Nephron progenitor cell (in vitro differentiated cells): ENCODE results near the gene NTRK2.

Experiments
- DNase-seq: peaks from one replicate; pipeline ENCODE4 v3.0.0; 2021
- H3K27ac Mint-ChIP-seq: 2 replicates; pipeline ENCODE4 v1.8.0; 2021; ENCODE audit warnings: mild to moderate bottlenecking, moderate library complexity, mixed read lengths
- H3K27me3 Mint-ChIP-seq: 2 replicates; pipeline ENCODE4 v1.8.0; 2021; ENCODE audit warnings: mild to moderate bottlenecking, low read depth, mixed read lengths; ENCODE audit not compliant: poor library complexity
- H3K36me3 Mint-ChIP-seq: 2 replicates; pipeline ENCODE4 v1.8.0; 2021; ENCODE audit warnings: low read depth, mixed read lengths
- H3K4me1 Mint-ChIP-seq: 2 replicates; pipeline ENCODE4 v1.8.0; 2021; ENCODE audit warnings: mixed read lengths
- H3K4me3 Mint-ChIP-seq: 2 replicates; pipeline ENCODE4 v1.8.0; 2021; ENCODE audit warnings: mild to moderate bottlenecking, moderate library complexity, mixed read lengths
- H3K9me3 Mint-ChIP-seq: 2 replicates; pipeline ENCODE4 v1.8.0; 2021; ENCODE audit warnings: mild to moderate bottlenecking, moderate library complexity, mixed read lengths
- CTCF ChIP-seq: fragments of 200-600 bp; sonication (generic); IDR thresholded peaks from 2 replicates; pipeline ENCODE4 v1.5.0; 2021; ENCODE audit warnings: antibody characterized with exemption

Gene NTRK2

DNA sequence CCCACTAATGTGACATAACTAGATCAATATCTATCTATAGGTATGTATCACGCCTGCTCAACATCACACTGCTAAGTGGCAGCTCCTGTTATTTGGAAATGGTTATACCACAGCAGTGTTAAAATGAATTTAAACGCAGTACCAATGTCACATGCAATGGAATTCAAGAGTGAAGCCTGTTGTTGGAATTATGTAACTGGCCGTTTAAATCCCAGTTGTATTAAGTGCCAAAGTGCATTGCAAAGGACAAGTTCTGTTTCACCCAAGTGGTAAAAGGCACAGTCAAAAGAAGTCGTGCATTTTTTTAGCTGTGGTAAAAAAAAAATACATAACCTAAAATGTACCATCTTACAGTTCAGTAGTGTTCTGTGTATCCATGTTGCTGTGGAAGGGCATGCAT, 4.3 kb downstream of the NTRK2 start:
- no peak for TF ChIP-seq CTCF
- no peak for DNase-seq
- Mint-ChIP-seq H3K36me3 (no peaks in the 10 kb centered on the region), H3K27ac (no peak overlapping the region), H3K9me3 (no peaks in the 10 kb centered on the region), H3K27me3 (peaks cover 49% of the 10 kb centered on the region), H3K4me3 (peak overlapping the region; percentile 64), H3K4me1 (peaks cover 83% of the 10 kb centered on the region)

- Mint-ChIP-seq H3K27ac (peak overlapping the region; percentile 7), H3K4me1 (peaks cover 85% of the 10 kb centered on the region), H3K27me3 (peaks cover 19% of the 10 kb centered on the region), H3K4me3 (no peak overlapping the region), H3K36me3 (peaks cover 3% of the 10 kb centered on the region), H3K9me3 (no peaks in the 10 kb centered on the region)
- no peak for TF ChIP-seq CTCF
- DNase-seq: no peak
Observed at GRCh38 chr9:84677080-84677479, 7.6 kb downstream of the NTRK2 start.

- TF ChIP-seq CTCF: no peak
- H3K4me1 Mint-ChIP-seq: peaks cover 63% of the 10 kb centered on the region
- H3K27me3 Mint-ChIP-seq: peaks cover 4% of the 10 kb centered on the region
- no peak for DNase-seq
- peaks cover 10% of the 10 kb centered on the region for H3K36me3 Mint-ChIP-seq
- no peak overlapping the region for H3K27ac Mint-ChIP-seq
- H3K4me3 Mint-ChIP-seq: no peak overlapping the region
- H3K9me3 Mint-ChIP-seq: no peaks in the 10 kb centered on the region
Observed at GRCh38 chr9:84679571-84679970, 10.0 kb downstream of the NTRK2 start.

DNA sequence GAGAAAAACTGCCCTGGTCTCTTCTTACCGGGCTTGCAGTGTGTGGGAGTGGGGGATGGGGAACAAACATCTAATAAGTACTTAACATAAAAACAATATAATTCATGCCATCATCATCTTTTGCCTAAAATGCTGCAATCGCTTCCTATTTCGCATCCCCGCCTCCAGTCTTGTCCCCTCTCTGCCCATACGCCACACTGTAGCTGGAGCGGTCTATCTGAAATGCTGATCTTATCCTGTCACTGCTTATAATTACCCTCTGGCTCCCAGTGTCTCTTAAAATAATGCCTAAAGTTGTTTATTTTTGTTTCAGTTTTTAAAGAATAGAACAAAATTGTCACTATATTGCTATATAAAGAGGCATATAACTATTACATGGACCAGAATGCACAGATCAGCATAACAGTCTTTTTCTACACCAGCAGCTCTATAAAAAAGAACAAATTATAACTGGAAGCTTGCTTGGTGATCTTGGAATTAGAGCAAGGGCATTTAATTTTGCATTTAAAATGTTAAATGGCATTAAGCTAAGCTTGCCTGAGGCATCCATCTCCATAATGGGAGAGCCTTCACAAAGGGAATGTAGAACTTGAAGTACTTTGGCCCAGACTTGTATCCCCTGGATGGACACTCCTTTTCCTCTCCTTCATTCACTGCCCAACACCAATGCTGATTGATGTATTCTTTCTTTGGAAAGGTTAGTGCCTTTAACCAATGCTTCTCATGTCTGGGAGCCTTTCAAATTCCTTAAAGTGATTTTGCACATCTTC, 12.2 kb downstream of the NTRK2 start:
- Mint-ChIP-seq H3K27ac (no peak overlapping the region), H3K36me3 (peaks cover 10% of the 10 kb centered on the region), H3K9me3 (no peaks in the 10 kb centered on the region), H3K27me3 (no peaks in the 10 kb centered on the region), H3K4me3 (no peak overlapping the region), H3K4me1 (peaks cover 49% of the 10 kb centered on the region)
- DNase-seq: no peak
- TF ChIP-seq CTCF: no peak

DNA sequence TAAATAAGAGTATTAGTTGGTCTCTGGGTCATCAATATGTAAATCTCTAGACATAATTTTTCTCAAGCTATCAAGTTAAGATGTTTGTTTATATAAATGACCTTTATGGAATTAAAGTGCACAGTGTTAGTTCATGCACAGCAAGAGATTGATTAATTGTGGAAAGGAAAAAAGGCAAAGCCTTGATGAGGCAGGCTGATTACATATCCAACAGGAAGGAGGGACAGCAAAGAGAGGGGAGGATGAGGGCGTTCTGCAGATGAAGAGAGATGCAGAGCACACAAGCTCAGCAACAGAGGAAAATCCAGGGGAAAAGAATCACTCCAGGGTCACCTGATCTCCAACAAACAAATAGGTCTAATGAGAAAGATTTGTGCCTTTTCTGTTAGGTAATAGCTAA, 16.5 kb downstream of the NTRK2 start:
- Mint-ChIP-seq H3K4me3 (no peak overlapping the region), H3K36me3 (peaks cover 8% of the 10 kb centered on the region), H3K27me3 (no peaks in the 10 kb centered on the region), H3K27ac (no peak overlapping the region), H3K9me3 (no peaks in the 10 kb centered on the region), H3K4me1 (peaks cover 15% of the 10 kb centered on the region)
- no peak for TF ChIP-seq CTCF
- DNase-seq: no peak

DNA sequence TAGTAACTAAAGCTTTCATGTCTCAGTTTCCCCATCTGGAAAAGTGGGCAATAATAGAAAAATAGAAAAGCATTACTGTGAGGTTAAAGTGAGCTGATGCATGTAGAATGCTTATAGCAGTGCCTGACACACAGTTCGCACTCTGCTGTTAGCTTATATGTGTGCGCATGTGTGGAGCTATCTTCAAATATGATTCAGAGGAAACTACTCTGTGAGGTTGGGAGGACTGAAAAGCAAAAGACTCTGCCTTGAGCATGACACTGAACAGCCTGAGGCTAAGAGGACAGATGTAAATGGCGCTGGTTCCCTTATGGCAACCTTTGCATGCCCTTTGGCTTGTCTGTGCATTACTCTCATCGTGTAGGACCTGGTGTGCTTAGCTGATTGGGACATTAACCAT, 19.4 kb downstream of the NTRK2 start:
- Mint-ChIP-seq H3K36me3 (no peaks in the 10 kb centered on the region), H3K4me3 (no peak overlapping the region), H3K27me3 (peaks cover 1% of the 10 kb centered on the region), H3K9me3 (no peaks in the 10 kb centered on the region), H3K27ac (no peak overlapping the region), H3K4me1 (peaks cover 13% of the 10 kb centered on the region)
- no peak for TF ChIP-seq CTCF
- DNase-seq: no peak
